Effector memory CD4-positive, alpha-beta T cell (primary cell): ENCODE data around the gene ERBB4.

ENCODE experiments used
- DNase-seq, 3 donors: peaks; one replicate each; pipeline ENCODE4 v3.0.0-alpha.2; 2020
- H3K27ac ChIP-seq: 2 replicates; pipeline ENCODE4 v1.7.0; 2013; ENCODE audit warnings: mild to moderate bottlenecking, low read length, moderate library complexity; ENCODE audit not compliant: insufficient read depth, poor library complexity, severe bottlenecking
- H3K27me3 ChIP-seq: replicated peaks from 2 replicates; pipeline ENCODE4 v1.7.0; 2013; ENCODE audit warnings: mild to moderate bottlenecking, low read length; ENCODE audit not compliant: insufficient read depth, control insufficient read depth, poor library complexity, severe bottlenecking
- H3K36me3 ChIP-seq: 2 replicates; pipeline ENCODE4 v1.7.0; 2013; ENCODE audit warnings: mild to moderate bottlenecking, low read length, moderate library complexity; ENCODE audit not compliant: control insufficient read depth, insufficient read depth
- H3K4me1 ChIP-seq: 2 replicates; pipeline ENCODE4 v1.7.0; 2013; ENCODE audit warnings: low read length, mild to moderate bottlenecking; ENCODE audit not compliant: control insufficient read depth, insufficient read depth, poor library complexity, severe bottlenecking
- H3K4me3 ChIP-seq: 2 replicates; pipeline ENCODE4 v1.7.0; 2013; ENCODE audit warnings: low read length, low read depth, mild to moderate bottlenecking; ENCODE audit not compliant: insufficient read depth, poor library complexity, severe bottlenecking
- H3K9me3 ChIP-seq: 2 replicates; pipeline ENCODE4 v1.7.0; 2013; ENCODE audit warnings: mild to moderate bottlenecking, low read length, moderate library complexity; ENCODE audit not compliant: control insufficient read depth

Gene ERBB4

GRCh38 chr2:211367293-211367692 is 1171.3 kb downstream of the ERBB4 start:
- Histone ChIP-seq H3K4me1 (no peaks in the 10 kb centered on the region), H3K27me3 (no peaks in the 10 kb centered on the region), H3K27ac (no peak overlapping the region), H3K9me3 (no peaks in the 10 kb centered on the region), H3K4me3 (no peak overlapping the region), H3K36me3 (no peaks in the 10 kb centered on the region)
- no peak for DNase-seq

GRCh38 chr2:211364911-211365310 is 1173.7 kb downstream of the ERBB4 start:
- DNase-seq = no peak
- Histone ChIP-seq H3K4me3 (no peak overlapping the region), H3K27ac (no peak overlapping the region), H3K36me3 (no peaks in the 10 kb centered on the region), H3K27me3 (no peaks in the 10 kb centered on the region), H3K9me3 (no peaks in the 10 kb centered on the region), H3K4me1 (no peaks in the 10 kb centered on the region)

- H3K27ac ChIP-seq = no peak overlapping the region
- DNase-seq = no peak
- H3K27me3 ChIP-seq = no peaks in the 10 kb centered on the region
- no peak overlapping the region for H3K4me3 ChIP-seq
- no peaks in the 10 kb centered on the region for H3K36me3 ChIP-seq
- no peaks in the 10 kb centered on the region for H3K9me3 ChIP-seq
- H3K4me1 ChIP-seq = no peaks in the 10 kb centered on the region
Observed at GRCh38 chr2:211361383-211361782, 1177.2 kb downstream of the ERBB4 start.

GRCh38 chr2:211359347-211359746 is 1179.3 kb downstream of the ERBB4 start:
- Histone ChIP-seq H3K27me3 (no peaks in the 10 kb centered on the region), H3K9me3 (no peaks in the 10 kb centered on the region), H3K27ac (no peak overlapping the region), H3K36me3 (no peaks in the 10 kb centered on the region), H3K4me1 (no peaks in the 10 kb centered on the region), H3K4me3 (no peak overlapping the region)
- no peak for DNase-seq

- Histone ChIP-seq H3K9me3 (no peaks in the 10 kb centered on the region), H3K4me3 (no peak overlapping the region), H3K27ac (no peak overlapping the region), H3K36me3 (no peaks in the 10 kb centered on the region), H3K4me1 (no peaks in the 10 kb centered on the region), H3K27me3 (no peaks in the 10 kb centered on the region)
- no peak for DNase-seq
Observed at GRCh38 chr2:211358504-211358903, 1180.1 kb downstream of the ERBB4 start.

- H3K4me3 ChIP-seq = no peak overlapping the region
- no peak for DNase-seq
- no peaks in the 10 kb centered on the region for H3K27me3 ChIP-seq
- H3K9me3 ChIP-seq = no peaks in the 10 kb centered on the region
- no peak overlapping the region for H3K27ac ChIP-seq
- no peaks in the 10 kb centered on the region for H3K36me3 ChIP-seq
- H3K4me1 ChIP-seq = no peaks in the 10 kb centered on the region
Observed at GRCh38 chr2:211354481-211354880, 1184.1 kb downstream of the ERBB4 start.

GRCh38 chr2:211351987-211352386 is 1186.6 kb downstream of the ERBB4 start:
- Histone ChIP-seq H3K27ac (no peak overlapping the region), H3K36me3 (no peaks in the 10 kb centered on the region), H3K27me3 (no peaks in the 10 kb centered on the region), H3K9me3 (no peaks in the 10 kb centered on the region), H3K4me1 (no peaks in the 10 kb centered on the region), H3K4me3 (no peak overlapping the region)
- DNase-seq = no peak

GRCh38 chr2:211349031-211349430 is 1189.6 kb downstream of the ERBB4 start:
- Histone ChIP-seq H3K9me3 (no peaks in the 10 kb centered on the region), H3K27me3 (no peaks in the 10 kb centered on the region), H3K27ac (no peak overlapping the region), H3K4me3 (no peak overlapping the region), H3K4me1 (no peaks in the 10 kb centered on the region), H3K36me3 (no peaks in the 10 kb centered on the region)
- no peak for DNase-seq

GRCh38 chr2:211347328-211347727 is 1191.3 kb downstream of the ERBB4 start:
- no peak overlapping the region for H3K27ac ChIP-seq
- no peaks in the 10 kb centered on the region for H3K4me1 ChIP-seq
- H3K4me3 ChIP-seq = no peak overlapping the region
- no peaks in the 10 kb centered on the region for H3K27me3 ChIP-seq
- no peaks in the 10 kb centered on the region for H3K36me3 ChIP-seq
- H3K9me3 ChIP-seq = no peaks in the 10 kb centered on the region
- DNase-seq = no peak

GRCh38 chr2:211344289-211344688 is 1194.3 kb downstream of the ERBB4 start:
- Histone ChIP-seq H3K27ac (no peak overlapping the region), H3K9me3 (no peaks in the 10 kb centered on the region), H3K27me3 (no peaks in the 10 kb centered on the region), H3K4me1 (no peaks in the 10 kb centered on the region), H3K4me3 (no peak overlapping the region), H3K36me3 (no peaks in the 10 kb centered on the region)
- DNase-seq = no peak

GRCh38 chr2:211333377-211333776 is 1205.2 kb downstream of the ERBB4 start:
- no peak for DNase-seq
- Histone ChIP-seq H3K9me3 (no peaks in the 10 kb centered on the region), H3K36me3 (no peaks in the 10 kb centered on the region), H3K27ac (no peak overlapping the region), H3K27me3 (no peaks in the 10 kb centered on the region), H3K4me1 (no peaks in the 10 kb centered on the region), H3K4me3 (no peak overlapping the region)
